HEK293 (cell line): ENCODE data around the gene TMEM19.

Experiments used
- EGR2 ChIP-seq: fragments of 450-650 bp; formaldehyde crosslinking; IDR thresholded peaks from 2 replicates; pipeline ENCODE4 v1.5.1; 2016; ENCODE audit warnings: low read depth, missing biosample characterization, missing genetic modification characterization
- KLF10 ChIP-seq: fragments of 450-650 bp; IDR thresholded peaks from 2 replicates; pipeline ENCODE4 v1.5.1; 2018; ENCODE audit warnings: missing biosample characterization, mild to moderate bottlenecking, missing genetic modification characterization
- ZBTB20 ChIP-seq: fragments of 450-650 bp; formaldehyde crosslinking; IDR thresholded peaks from 2 replicates; pipeline ENCODE4 v1.5.1; 2016; ENCODE audit warnings: missing biosample characterization, missing genetic modification characterization
- ZNF138 ChIP-seq: fragments of 450-650 bp; formaldehyde crosslinking; IDR thresholded peaks from 2 replicates; pipeline ENCODE4 v1.5.1; 2016; ENCODE audit warnings: missing biosample characterization, missing genetic modification characterization, borderline replicate concordance
- ZNF184 ChIP-seq: fragments of 450-650 bp; IDR thresholded peaks from 2 replicates; pipeline ENCODE4 v1.5.1; 2018; ENCODE audit warnings: missing biosample characterization, mild to moderate bottlenecking, missing genetic modification characterization
- ZNF423 ChIP-seq: fragments of 450-650 bp; formaldehyde crosslinking; IDR thresholded peaks from 2 replicates; pipeline ENCODE4 v1.5.1; 2016; ENCODE audit warnings: missing biosample characterization, missing genetic modification characterization
- TF ChIP-seq, protein P1 (sequence below): fragments of 450-650 bp; formaldehyde crosslinking; IDR thresholded peaks from 2 replicates; pipeline ENCODE4 v1.5.1; 2016; ENCODE audit warnings: missing biosample characterization, missing genetic modification characterization
- TF ChIP-seq, protein P2 (sequence below): fragments of 450-650 bp; formaldehyde crosslinking; IDR thresholded peaks from 2 replicates; pipeline ENCODE4 v1.5.1; 2016; ENCODE audit warnings: missing biosample characterization, missing genetic modification characterization
- TF ChIP-seq, protein P3 (sequence below): fragments of 450-650 bp; formaldehyde crosslinking; IDR thresholded peaks from 2 replicates; pipeline ENCODE4 v1.5.1; 2016; ENCODE audit warnings: missing biosample characterization, missing genetic modification characterization
- TF ChIP-seq, protein P4 (sequence below): fragments of 450-650 bp; formaldehyde crosslinking; IDR thresholded peaks from 2 replicates; pipeline ENCODE4 v1.5.1; 2016; ENCODE audit warnings: missing biosample characterization, missing genetic modification characterization
- TF ChIP-seq, protein P5 (sequence below): fragments of 450-650 bp; formaldehyde crosslinking; IDR thresholded peaks from 2 replicates; pipeline ENCODE4 v1.5.1; 2016; ENCODE audit warnings: missing biosample characterization, missing genetic modification characterization

DNA sequence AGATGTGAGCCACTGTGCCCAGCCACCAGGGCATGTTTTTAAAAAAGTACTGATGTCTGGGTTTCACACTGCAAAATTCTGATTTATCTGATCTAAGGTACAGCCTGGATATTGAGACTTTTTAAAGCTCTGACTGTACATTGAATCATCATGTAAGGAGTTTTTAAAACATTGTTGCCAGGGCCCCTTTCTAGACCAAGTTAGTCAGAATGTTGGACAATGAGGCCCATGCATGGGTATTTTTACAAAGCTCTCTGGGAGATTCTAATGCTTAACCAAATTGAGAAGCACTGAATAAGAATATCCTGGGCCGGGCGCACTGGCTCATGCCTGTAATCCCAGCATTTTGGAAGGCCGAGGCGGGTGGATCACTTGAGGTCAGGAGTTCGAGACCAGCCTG lies 16.7 kb downstream of the TMEM19 start:
- TF ChIP-seq ZNF423 (tag by site-specific recombination) (no peak), ZNF138 (tag by site-specific recombination) (no peak), KLF10 (tag by site-specific recombination) (no peak), ZNF184 (tag by site-specific recombination) (no peak), EGR2 (tag by site-specific recombination) (no peak), ZBTB20 (tag by site-specific recombination) (no peak)
- TF ChIP-seq, protein P1, sequence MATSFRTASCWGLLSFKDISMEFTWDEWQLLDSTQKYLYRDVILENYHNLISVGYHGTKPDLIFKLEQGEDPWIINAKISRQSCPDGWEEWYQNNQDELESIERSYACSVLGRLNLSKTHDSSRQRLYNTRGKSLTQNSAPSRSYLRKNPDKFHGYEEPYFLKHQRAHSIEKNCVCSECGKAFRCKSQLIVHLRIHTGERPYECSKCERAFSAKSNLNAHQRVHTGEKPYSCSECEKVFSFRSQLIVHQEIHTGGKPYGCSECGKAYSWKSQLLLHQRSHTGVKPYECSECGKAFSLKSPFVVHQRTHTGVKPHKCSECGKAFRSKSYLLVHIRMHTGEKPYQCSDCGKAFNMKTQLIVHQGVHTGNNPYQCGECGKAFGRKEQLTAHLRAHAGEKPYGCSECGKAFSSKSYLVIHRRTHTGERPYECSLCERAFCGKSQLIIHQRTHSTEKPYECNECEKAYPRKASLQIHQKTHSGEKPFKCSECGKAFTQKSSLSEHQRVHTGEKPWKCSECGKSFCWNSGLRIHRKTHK: no peak
- TF ChIP-seq, protein P2, sequence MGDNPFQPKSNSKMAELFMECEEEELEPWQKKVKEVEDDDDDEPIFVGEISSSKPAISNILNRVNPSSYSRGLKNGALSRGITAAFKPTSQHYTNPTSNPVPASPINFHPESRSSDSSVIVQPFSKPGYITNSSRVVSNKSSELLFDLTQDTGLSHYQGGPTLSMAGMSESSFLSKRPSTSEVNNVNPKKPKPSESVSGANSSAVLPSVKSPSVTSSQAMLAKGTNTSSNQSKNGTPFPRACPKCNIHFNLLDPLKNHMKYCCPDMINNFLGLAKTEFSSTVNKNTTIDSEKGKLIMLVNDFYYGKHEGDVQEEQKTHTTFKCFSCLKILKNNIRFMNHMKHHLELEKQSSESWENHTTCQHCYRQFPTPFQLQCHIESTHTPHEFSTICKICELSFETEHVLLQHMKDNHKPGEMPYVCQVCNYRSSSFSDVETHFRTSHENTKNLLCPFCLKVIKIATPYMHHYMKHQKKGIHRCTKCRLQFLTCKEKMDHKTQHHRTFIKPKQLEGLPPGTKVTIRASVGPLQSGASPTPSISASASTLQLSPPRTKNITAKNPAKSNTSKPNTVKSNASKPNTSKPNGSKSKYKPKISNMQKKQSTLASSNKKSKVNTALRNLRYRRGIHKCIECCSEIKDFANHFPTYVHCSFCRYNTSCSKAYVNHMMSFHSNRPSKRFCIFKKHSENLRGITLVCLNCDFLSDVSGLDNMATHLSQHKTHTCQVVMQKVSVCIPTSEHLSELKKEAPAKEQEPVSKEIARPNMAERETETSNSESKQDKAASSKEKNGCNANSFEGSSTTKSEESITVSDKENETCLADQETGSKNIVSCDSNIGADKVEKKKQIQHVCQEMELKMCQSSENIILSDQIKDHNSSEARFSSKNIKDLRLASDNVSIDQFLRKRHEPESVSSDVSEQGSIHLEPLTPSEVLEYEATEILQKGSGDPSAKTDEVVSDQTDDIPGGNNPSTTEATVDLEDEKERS (tag by site-specific recombination): no peak
- TF ChIP-seq, protein P3, sequence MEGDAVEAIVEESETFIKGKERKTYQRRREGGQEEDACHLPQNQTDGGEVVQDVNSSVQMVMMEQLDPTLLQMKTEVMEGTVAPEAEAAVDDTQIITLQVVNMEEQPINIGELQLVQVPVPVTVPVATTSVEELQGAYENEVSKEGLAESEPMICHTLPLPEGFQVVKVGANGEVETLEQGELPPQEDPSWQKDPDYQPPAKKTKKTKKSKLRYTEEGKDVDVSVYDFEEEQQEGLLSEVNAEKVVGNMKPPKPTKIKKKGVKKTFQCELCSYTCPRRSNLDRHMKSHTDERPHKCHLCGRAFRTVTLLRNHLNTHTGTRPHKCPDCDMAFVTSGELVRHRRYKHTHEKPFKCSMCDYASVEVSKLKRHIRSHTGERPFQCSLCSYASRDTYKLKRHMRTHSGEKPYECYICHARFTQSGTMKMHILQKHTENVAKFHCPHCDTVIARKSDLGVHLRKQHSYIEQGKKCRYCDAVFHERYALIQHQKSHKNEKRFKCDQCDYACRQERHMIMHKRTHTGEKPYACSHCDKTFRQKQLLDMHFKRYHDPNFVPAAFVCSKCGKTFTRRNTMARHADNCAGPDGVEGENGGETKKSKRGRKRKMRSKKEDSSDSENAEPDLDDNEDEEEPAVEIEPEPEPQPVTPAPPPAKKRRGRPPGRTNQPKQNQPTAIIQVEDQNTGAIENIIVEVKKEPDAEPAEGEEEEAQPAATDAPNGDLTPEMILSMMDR (tag by site-specific recombination): no peak
- TF ChIP-seq, protein P4, sequence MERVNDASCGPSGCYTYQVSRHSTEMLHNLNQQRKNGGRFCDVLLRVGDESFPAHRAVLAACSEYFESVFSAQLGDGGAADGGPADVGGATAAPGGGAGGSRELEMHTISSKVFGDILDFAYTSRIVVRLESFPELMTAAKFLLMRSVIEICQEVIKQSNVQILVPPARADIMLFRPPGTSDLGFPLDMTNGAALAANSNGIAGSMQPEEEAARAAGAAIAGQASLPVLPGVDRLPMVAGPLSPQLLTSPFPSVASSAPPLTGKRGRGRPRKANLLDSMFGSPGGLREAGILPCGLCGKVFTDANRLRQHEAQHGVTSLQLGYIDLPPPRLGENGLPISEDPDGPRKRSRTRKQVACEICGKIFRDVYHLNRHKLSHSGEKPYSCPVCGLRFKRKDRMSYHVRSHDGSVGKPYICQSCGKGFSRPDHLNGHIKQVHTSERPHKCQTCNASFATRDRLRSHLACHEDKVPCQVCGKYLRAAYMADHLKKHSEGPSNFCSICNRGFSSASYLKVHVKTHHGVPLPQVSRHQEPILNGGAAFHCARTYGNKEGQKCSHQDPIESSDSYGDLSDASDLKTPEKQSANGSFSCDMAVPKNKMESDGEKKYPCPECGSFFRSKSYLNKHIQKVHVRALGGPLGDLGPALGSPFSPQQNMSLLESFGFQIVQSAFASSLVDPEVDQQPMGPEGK (tag by site-specific recombination): no peak
- TF ChIP-seq, protein P5, sequence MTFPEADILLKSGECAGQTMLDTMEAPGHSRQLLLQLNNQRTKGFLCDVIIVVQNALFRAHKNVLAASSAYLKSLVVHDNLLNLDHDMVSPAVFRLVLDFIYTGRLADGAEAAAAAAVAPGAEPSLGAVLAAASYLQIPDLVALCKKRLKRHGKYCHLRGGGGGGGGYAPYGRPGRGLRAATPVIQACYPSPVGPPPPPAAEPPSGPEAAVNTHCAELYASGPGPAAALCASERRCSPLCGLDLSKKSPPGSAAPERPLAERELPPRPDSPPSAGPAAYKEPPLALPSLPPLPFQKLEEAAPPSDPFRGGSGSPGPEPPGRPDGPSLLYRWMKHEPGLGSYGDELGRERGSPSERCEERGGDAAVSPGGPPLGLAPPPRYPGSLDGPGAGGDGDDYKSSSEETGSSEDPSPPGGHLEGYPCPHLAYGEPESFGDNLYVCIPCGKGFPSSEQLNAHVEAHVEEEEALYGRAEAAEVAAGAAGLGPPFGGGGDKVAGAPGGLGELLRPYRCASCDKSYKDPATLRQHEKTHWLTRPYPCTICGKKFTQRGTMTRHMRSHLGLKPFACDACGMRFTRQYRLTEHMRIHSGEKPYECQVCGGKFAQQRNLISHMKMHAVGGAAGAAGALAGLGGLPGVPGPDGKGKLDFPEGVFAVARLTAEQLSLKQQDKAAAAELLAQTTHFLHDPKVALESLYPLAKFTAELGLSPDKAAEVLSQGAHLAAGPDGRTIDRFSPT: no peak
